Fibroblast of mammary gland (primary cell): Measurements from ENCODE around the gene CDH4.

ENCODE experiments used
- DNase-seq: peaks from one replicate; pipeline ENCODE4 v3.0.0-alpha.2; 2010; ENCODE audit warnings: low read depth
- H3K4me3 ChIP-seq: 2 replicates; pipeline ENCODE4 v1.5.1; 2011; ENCODE audit warnings: low read depth, mild to moderate bottlenecking, low read length, moderate library complexity; ENCODE audit not compliant: control insufficient read depth
- TF ChIP-seq, protein P1 (sequence below): conservative IDR thresholded peaks from 2 replicates; pipeline ENCODE4 v1.5.1; 2011; ENCODE audit warnings: low read depth, low read length, inconsistent platforms; ENCODE audit not compliant: control insufficient read depth, insufficient read depth

Gene CDH4

DNA sequence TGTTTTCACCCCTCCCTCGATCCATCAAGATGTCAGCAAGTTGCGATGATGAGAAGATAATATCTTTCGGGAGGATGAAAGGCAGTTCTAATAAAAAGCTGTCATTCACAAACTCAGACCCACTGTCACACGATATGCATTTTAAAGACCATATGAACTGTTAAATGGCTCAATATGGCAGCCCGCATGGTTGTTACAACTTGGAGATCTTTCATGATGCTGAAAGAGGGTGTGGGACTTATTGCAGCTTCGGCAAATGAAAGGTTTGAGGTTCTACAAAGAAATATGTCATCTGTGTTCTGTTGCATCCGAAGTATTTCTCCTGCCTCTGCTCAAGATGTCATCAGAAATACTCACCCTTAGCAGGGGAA is 128.5 kb downstream of the CDH4 start:
- no peak for DNase-seq
- TF ChIP-seq, protein P1, sequence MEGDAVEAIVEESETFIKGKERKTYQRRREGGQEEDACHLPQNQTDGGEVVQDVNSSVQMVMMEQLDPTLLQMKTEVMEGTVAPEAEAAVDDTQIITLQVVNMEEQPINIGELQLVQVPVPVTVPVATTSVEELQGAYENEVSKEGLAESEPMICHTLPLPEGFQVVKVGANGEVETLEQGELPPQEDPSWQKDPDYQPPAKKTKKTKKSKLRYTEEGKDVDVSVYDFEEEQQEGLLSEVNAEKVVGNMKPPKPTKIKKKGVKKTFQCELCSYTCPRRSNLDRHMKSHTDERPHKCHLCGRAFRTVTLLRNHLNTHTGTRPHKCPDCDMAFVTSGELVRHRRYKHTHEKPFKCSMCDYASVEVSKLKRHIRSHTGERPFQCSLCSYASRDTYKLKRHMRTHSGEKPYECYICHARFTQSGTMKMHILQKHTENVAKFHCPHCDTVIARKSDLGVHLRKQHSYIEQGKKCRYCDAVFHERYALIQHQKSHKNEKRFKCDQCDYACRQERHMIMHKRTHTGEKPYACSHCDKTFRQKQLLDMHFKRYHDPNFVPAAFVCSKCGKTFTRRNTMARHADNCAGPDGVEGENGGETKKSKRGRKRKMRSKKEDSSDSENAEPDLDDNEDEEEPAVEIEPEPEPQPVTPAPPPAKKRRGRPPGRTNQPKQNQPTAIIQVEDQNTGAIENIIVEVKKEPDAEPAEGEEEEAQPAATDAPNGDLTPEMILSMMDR, result no peak
- no peak overlapping the region for H3K4me3 ChIP-seq

DNA sequence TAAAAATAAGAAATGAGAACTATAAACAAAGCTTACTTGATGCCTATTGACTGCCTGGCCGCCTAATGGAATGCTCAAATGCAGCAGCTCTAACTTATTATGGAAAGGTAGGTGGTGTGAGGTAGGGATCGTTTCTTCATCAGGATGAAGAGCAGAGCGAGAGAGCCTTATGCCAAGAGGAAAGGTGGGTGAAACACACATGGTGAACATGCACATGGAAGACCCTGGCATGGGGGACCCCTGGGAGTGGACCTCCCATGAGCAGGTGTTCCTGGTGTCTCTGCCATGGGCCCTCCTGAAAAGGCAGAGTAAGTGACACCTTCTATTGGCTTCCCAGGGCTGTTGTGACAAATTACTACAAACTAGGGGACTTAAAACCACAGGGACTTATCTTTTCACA is 130.1 kb downstream of the CDH4 start:
- H3K4me3 ChIP-seq, result no peak overlapping the region
- TF ChIP-seq, protein P1, result no peak
- DNase-seq, result no peak

DNA sequence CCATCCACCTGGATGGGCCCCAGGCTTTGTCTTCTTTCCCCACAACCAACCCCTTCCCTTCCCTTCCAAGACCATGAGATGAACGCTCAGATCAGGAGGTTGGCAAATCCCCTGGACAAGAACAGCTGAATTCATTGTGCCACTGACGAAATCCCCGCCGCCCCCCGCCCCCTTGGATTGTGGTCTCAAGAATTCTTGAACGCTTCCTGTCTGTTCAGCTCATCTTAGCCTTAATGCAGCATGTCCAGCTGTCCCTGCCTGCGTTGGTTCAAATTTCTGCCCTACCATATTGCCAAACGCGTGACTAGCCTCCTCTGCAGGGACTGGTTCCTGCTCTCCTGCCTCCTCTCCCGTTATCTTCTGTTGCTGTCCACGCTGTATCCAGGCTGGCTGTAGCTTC is 133.2 kb downstream of the CDH4 start:
- TF ChIP-seq, protein P1, result no peak
- DNase-seq, result no peak
- no peak overlapping the region for H3K4me3 ChIP-seq

DNA sequence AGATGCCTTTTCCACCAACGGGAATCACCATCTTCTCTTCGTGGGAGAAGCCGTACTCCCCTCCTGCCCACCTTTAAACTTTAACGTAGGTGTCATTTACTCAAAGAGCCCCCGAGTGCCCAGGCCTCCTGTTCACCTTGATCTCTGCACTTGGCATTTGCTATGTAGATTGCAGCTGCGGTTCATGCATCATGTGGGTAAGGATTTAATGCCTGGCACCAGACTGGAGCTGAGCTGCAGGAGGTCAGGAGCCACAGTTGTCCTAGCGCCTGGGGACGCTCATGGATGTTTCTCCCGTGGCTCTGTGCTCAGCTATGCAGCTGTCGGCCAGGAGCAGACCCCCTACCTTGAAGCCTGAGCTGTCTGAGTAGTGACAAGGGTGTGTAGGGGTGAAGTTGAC is 133.7 kb downstream of the CDH4 start:
- no peak overlapping the region for H3K4me3 ChIP-seq
- no peak for DNase-seq
- TF ChIP-seq, protein P1, result no peak

DNA sequence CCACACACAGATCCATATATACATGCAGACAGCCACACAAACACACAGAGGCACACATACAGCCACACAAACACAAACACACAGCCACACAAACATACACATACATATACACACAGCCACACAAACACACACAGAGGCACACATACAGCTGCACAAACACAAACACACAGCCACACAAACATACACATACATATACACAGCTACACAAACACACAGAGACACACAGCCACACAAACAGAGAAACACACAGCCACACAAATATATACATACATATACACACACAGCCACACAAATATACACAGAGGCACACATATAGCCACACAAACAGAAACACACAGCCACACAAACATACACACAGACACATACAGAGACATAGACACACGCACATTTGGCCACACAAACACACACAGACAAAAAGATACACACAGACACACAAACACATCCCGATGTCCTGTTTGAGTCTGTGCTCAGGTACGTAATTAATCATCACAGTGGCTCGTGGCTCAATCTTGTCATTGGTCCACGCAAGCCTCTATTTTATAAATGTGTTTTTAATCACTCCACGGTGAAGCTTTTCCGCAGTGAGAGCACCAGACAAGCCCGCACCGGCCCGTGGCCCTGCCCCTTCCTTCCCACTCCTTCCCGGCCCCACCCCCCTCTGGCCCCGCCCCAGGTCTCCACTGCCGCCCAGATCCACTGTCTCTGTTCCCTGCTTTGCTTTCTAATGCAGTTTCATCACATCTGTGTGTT is 135.3 kb downstream of the CDH4 start:
- DNase-seq, result peak; percentile 67
- TF ChIP-seq, protein P1, result no peak
- H3K4me3 ChIP-seq, result peak overlapping the region; percentile 15

DNA sequence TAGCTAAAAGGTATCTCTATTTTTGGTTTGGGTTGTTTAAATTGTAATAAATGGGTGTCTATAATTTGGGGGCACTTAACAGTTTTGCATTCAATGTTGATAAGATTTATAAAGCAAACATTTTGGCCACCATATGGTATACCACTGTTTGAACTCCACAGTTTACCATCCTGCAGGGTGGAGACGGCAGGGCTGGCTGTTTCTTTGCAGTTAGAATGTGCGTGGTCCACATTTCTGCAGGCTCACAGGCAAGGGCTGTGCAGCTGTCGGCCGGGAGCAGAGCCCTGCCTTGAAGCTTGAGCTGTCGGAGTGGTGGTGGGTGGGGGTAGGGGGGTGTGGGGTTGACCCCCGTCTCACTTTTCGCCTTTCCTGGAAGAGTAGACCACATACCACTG is 135.9 kb downstream of the CDH4 start:
- TF ChIP-seq, protein P1, result no peak
- no peak overlapping the region for H3K4me3 ChIP-seq
- DNase-seq, result no peak
